ENCODE data around the gene CYP46A1. TPM values are rescaled to one million over a fixed set of nuclear protein-coding genes. Genes with fewer than 3 reads are reported as not detected.

The CYP46A1 gene
- total and polyA plus RNA-seq, 10 donors: 0.11 to 0.85 (median 0.32) TPM

GRCh38 chr14:99677231-99678140 is 6.6 kb upstream of the CYP46A1 start:
- no peak for DNase-seq
- TF ChIP-seq POLR2A (IDR thresholded peaks at IDR 0.05) (no peak), POLR2AphosphoS5 (IDR thresholded peaks at IDR 0.05) (no peak), CTCF (IDR thresholded peaks at IDR 0.05 in 8 of 11, conservative IDR thresholded peaks at IDR 0.05 in 3 of 11) (no peak)
- WGBS, 5 donors: 86 to 91% (median 88%) methylated on average over 11 to 16 of the region's 16 CpGs
- H3K9me3 ChIP-seq: peaks cover 0 to 23% (median 17%) of the 10 kb centered on the region in 8 donors
- no peak overlapping the region for H3K27ac ChIP-seq
- intact Hi-C loops (cut with DNase I; ENCODE audit: low total_unique reads): no loop called here
- no peak overlapping the region for H3K4me3 ChIP-seq
- peaks cover 0 to 4% (median under 1%) of the 10 kb centered on the region in 6 donors for H3K4me1 ChIP-seq
- H3K27me3 ChIP-seq (replicated peaks in 1 of 7): peaks cover 0 to 27% (median 7%) of the 10 kb centered on the region in 7 donors
- no peaks in the 10 kb centered on the region for H3K36me3 ChIP-seq

GRCh38 chr14:99678198-99678597 is 5.9 kb upstream of the CYP46A1 start:
- no peak overlapping the region for H3K4me3 ChIP-seq
- TF ChIP-seq POLR2A (IDR thresholded peaks at IDR 0.05): no peak
- no peak for TF ChIP-seq POLR2AphosphoS5 (IDR thresholded peaks at IDR 0.05)
- no peak for TF ChIP-seq CTCF (IDR thresholded peaks at IDR 0.05 in 8 of 11, conservative IDR thresholded peaks at IDR 0.05 in 3 of 11)
- DNase-seq: no peak
- peaks cover 0 to 9% (median 7%) of the 10 kb centered on the region in 6 donors for H3K4me1 ChIP-seq
- H3K27ac ChIP-seq: no peak overlapping the region
- WGBS, 5 donors: 91 to 98% (median 96%) methylated on average over 6 of the region's 6 CpGs
- H3K27me3 ChIP-seq (replicated peaks in 1 of 7): peaks cover 0 to 27% (median 9%) of the 10 kb centered on the region in 7 donors
- H3K36me3 ChIP-seq: no peaks in the 10 kb centered on the region
- intact Hi-C loops (cut with DNase I; ENCODE audit: low total_unique reads): no loop called here
- H3K9me3 ChIP-seq: peaks cover 0 to 23% (median 17%) of the 10 kb centered on the region in 8 donors

GRCh38 chr14:99679111-99679510 is 5.0 kb upstream of the CYP46A1 start:
- peaks cover 0 to 13% (median 12%) of the 10 kb centered on the region in 6 donors for H3K4me1 ChIP-seq
- H3K4me3 ChIP-seq: no peak overlapping the region
- H3K27ac ChIP-seq: no peak overlapping the region
- DNase-seq: no peak
- WGBS, 5 donors: 87 to 100% (median 94%) methylated on average over 2 of the region's 2 CpGs
- H3K36me3 ChIP-seq: no peaks in the 10 kb centered on the region
- H3K27me3 ChIP-seq (replicated peaks in 1 of 7): peaks cover 0 to 23% (median 9%) of the 10 kb centered on the region in 7 donors
- H3K9me3 ChIP-seq: peaks cover 0 to 23% (median 17%) of the 10 kb centered on the region in 8 donors
- intact Hi-C loops (cut with DNase I; ENCODE audit: low total_unique reads): no loop called here
- TF ChIP-seq CTCF (IDR thresholded peaks at IDR 0.05 in 8 of 11, conservative IDR thresholded peaks at IDR 0.05 in 3 of 11) (no peak), POLR2AphosphoS5 (IDR thresholded peaks at IDR 0.05) (no peak), POLR2A (IDR thresholded peaks at IDR 0.05) (no peak)

GRCh38 chr14:99679543-99679942 is 4.6 kb upstream of the CYP46A1 start:
- TF ChIP-seq POLR2A (IDR thresholded peaks at IDR 0.05) (no peak), CTCF (IDR thresholded peaks at IDR 0.05 in 8 of 11, conservative IDR thresholded peaks at IDR 0.05 in 3 of 11) (no peak), POLR2AphosphoS5 (IDR thresholded peaks at IDR 0.05) (no peak)
- Histone ChIP-seq H3K27ac (no peak overlapping the region), H3K9me3 (peaks cover 0 to 23% (median 17%) of the 10 kb centered on the region in 8 donors), H3K4me3 (no peak overlapping the region), H3K27me3 (replicated peaks in 1 of 7) (peaks cover 0 to 22% (median 9%) of the 10 kb centered on the region in 7 donors), H3K4me1 (peaks cover 2 to 16% (median 15%) of the 10 kb centered on the region in 6 donors), H3K36me3 (no peaks in the 10 kb centered on the region)
- intact Hi-C loops (cut with DNase I; ENCODE audit: low total_unique reads): no loop called here
- WGBS, 5 donors: 70 to 86% (median 82%) methylated on average over 8 of the region's 8 CpGs
- no peak for DNase-seq
